Ramos (cell line): ENCODE measurements around the gene URI1.

Experiments used
- in situ Hi-C: fragments of 300-500 bp; cut with MboI; formaldehyde crosslinking; loops from one replicate; pipeline ENCODE4 v1.14.3; 2022; ENCODE audit warnings: low sequenced_read_pairs; ENCODE audit not compliant: unreplicated experiment

The URI1 gene

DNA sequence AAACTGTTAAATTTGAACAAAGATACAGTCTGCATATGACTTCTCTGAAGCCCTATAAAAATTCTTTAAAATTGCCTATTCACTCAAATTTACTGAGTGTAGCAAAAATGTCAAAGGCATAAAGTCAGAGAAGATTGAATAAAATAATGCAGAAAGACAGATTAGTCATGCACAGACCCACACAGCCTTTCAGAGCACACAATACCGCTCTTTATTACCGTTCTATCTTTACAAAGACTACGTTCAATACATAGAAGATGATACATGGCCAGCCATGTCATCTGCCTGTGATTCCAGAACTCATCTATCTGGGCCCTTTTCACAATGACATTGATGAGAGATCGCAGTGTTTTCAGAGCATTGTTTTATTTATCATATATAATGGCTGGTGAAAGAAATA lies 107.2 kb downstream of the URI1 start:
- in situ Hi-C loops, result no loop called here

DNA sequence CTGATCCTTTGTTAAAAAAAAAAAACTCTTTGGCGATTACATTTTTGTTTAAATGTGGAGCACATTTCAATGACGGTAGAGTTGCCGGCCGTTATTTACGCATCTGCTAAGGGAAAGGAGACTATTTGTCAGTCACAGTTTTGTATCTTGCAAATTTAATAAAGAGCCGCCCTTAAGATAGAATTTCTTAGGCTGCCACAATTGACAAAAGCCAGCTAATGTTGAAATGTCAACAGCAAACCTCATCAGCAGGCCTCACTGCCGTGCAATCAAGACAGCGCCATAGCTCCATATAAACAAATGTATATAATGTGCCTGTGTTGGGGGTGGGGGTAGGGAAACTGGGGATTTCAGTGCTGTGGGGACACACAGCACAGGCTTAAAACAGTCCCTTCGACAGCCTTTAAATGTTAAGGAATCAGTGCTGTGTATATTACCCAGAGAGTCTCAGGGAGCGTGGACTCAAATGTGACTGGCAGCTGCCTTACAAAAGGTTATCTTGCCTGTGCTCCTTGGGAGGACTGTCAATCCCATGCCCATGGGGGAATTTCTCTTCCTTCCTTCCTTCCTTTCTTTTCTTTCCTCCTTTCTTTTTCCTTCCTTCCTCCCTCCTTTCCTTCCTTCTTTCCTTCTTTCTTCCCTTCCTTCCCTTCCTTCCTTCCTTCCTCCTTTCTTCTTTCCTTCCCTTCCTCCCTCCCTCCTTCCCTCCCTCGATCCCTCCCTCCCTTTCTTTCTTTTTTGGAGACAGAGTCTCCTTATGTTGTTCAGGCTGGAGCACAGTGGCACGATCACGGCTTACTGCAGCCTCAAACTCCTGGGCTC lies 108.0 kb downstream of the URI1 start:
- in situ Hi-C loops, result no loop called here

DNA sequence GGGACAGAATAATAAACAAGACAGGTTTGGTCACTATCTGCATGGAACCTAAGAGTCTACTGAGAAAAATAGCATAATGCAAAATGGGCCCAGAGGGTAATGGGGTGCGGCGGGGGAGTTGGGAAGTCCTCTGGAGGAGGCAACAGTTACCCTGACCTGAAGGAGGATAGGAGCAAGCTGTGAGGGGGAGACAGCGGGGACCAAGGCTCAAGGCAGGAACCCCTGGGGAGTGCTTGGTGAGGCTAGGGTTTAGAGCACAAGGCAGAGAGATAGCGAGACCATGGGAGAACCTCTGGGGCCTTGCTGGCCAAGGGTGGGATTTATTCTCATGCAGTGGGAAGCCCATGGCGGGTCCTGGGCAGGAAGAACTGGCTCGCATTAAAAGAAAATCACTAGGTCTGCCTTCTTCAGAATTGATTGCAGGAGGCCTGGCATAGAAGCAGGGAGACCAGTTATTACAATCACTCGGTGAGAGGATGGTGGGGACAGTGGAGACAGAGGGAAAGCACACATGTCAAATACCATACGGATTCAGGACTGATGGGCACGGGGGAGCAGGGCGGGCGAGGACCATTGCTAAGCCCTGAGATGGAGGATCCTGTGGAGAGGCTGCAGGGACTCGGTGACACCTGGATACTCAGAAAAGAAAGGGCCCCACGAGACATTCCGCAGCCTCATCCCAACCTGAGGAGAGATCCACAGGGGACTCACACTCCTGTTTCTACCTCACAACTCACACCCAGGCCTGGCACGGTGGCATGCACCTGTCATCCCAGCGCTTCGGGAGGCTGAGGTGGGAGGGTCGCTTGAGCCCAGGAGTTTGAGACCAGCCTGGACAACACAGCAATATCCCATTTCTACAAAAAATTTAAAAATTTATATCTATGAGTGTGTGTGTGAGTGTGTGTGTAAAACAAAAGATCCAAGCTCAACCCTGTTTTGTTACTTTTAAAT lies 110.4 kb downstream of the URI1 start:
- in situ Hi-C loops, result no loop called here

DNA sequence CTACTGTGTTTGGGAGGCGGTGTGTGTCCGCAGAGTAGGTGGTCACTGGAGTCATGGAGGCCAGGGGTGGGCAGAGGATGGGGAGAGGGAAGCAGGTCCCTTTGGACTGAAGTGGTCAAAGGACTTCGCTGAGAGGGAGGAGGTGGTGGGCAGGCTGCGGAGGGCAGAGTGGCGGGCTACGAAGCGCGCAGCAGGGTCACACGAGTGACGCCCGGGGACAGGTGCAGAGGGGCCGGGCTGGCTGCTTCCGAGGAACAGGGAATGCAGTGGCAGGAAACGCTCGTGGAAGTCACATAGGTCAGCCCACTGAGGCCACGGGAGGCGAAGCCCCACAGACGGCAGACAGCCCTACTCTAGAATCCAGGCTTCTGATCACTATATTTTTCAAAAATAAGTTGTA lies 111.5 kb downstream of the URI1 start:
- in situ Hi-C loops, result no loop called here

DNA sequence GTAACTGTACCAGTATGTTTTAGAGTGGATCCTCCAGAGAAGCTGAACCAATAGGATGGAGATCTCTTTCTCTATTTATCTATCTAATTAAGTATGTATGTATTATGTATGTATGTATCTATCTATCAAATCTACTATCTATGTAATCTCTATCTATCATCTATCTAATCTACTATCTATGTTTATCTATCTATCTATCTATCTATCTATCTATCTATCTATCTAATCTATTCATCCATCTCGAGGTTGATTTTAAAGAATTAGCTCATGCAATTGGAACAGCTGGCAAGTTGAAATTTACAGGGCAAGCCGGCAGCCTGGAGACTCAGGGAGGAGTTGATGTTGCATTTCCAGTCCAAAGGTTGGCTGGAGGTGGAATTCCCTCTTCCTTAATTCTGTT lies 112.2 kb downstream of the URI1 start:
- in situ Hi-C loops, result no loop called here

DNA sequence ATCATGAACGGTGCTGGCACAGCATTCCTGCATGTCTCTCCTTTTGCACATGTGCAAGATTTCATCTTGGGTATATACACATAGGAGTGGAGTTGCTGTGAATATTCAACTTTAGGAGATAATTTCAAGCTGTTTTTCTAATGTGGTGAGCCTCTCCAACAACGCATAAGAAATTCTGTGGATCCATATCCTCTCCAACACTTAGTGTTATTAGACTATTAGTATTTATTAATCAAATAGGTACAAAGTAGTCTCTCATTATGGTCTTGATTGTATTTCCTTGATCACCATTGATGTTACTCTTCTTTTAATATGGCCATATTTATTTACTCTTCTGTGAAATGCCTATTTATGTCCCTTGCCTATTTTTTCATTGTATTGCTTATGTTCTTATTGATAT lies 114.5 kb downstream of the URI1 start:
- in situ Hi-C loops, result no loop called here

DNA sequence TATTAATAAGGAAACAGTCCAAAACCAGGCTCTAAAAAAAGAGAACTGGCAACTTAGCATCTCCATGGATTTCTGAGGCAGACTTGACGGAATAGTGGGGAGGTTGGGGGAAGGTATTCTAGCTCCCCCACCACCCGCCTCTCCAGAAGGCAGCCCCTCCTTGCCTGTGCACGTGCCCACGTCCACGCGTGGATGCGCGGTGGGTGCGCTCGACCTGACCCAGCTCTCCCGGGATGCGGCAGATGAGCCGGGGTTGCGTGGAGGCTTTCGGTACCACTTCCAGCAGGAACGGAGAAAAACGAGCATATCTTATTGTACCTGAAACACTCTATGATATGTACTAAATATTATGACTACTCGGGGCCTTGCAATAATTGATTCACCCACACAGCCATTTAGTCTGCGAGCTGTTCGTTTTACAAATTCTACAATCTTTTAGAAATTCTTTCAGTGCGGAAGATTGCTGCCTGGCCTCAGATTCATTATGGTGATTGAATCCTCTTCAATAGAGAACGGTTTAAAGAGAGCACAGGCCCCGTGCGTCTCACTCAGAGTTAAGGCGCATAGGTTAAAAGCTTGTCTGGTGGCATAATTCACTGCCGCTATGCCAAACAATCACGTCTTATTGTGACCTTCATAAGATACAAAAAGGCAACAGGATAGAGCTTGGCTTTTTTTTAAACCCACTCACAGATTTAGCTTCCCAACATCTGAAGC lies 117.9 kb downstream of the URI1 start:
- in situ Hi-C loops, result no loop called here

DNA sequence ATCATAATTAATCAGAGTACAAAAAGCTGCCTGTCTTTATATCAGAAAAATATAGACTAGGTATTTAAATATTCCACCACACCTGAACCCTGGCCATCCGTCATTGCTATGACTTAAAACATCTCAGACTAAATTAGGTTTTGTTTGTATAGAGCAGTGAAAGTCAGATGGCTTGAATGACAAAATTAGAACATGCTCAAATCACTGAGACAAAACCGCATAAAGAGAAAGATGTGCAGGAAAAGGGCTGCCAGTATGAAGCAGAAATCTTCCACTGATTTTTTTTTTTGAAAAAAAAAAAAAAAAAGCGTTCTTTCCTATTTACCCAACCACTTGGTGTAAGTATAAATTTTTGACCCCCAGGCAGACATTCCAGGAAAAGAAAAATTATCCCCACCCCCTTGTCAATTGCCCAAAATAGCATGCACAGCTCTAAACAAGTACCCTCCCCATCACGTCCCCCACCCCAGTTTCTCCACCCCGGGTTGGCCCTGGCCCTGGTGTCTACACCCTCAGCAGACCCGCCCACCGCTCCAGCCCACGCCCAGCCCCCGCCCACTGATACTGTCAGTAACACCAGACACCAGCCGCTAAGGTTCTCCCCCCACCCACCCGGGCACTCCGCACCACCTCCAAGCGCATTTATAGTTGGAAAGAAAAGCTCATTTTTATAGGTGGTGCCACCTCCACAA lies 118.6 kb downstream of the URI1 start:
- in situ Hi-C loops, result no loop called here

DNA sequence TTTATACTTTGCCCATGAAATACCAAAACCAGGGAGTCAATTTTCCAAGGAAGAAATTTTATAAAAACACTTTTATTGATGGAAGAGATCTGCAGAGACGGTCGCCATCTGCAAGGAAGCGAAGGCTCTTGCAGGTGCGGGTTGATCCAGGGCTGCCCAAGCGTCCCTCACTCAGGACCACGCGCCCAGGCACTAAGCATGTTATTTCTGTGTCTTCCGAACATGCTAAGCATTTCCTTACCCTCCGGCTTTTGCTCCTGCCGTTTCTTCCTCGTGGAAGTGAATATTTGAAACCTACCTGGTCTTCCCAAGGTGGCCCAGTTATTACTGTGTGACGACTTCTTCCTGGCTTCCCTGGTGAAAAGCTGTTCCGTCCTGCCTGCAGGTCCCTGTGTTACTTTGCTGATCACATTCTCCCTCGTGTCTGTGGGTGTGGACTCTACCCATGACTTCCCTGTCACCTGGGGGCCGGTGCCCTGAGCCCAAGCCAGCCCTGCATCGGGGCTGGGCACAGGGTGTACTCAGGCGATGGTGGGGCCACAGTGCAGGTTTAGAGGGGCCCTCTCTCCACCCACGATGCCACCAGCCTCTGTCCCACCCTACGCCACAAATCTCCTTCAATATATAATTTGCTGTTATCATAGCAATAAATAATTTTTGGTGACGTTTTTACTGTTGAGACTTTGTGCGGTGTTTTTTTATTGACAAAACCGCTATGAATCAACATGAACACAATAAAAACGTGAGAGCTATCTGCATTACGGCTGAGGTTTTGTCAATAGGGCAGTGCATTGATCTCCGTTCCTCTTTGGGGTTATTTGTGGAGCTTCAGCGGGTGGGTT lies 119.4 kb downstream of the URI1 start:
- in situ Hi-C loops, result no loop called here

DNA sequence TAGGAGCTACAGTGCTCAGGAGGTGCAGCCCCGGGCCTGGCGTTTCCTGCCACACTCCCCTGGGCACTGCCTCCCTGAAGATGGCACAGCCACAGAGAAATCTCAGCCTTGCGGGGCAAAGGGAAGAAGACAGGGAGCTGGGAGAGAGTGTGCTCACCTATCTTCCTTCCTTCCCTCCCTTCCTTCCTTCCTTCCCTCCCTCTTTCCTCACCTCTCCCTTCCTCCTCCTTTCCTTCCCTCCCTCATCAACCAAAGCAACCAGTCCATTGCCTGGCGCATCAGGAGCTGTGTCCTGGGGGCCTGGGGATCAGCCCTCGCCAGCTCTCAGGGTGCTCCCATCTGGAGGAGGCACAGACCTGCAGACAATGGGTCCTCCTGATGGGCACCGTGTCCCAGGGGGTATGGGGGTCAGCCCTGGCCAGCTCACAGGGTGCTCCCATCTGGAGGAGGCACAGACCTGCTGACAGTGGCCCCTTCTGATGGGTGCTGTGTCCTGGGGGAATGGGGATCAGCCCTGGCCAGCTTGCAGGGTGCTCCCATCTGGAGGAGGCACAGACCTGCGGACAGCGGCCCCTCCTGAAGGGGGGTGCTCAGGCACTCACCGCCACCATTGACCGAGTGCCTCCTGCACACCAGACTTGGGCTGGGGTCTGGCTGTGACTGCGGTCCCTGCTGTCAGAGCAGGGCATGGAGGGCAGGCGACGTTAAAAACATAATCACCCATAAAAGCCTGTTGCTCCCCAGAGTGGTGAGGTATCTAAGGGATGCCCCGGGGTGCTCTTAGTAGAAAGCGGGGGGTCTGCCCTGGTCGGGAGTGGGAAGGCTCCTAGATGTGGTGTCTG lies 120.2 kb downstream of the URI1 start:
- in situ Hi-C loops, result no loop called here

DNA sequence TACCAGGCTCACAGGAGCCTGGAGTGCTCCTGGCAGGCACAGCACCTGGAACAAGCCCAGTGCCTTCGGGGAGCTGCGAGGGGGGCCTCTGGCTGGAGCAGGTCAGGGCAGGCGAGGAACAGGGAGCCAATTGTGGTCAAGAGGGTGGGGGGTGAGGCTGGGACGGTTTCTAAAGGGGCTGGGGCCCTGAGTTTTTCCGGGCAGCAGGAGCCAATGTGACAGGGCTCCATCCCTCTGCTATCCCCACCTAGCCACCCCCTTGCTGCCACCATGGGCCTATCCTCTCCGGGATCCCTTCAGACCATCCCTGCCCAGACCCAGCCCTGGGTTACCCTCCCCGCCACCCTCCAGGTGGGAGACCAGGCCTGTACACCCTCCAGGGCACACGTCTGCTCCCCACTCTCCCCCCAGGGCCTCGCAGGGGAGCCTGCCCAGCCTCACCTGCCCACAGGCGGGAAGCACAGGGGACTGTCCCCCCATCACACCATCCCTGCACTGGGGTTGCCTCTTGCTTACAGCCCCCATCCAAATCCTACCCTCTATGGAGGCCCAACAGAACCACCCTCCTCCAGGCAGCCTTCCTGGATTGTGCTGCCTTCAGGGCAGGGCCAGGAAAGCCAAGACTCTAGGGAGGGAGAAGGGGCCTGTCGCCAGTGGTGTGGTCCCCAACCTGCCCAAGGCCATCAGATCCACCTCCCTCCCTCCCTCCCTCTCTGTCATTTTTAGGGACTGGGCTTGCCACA lies 121.0 kb downstream of the URI1 start:
- in situ Hi-C loops, result no loop called here

DNA sequence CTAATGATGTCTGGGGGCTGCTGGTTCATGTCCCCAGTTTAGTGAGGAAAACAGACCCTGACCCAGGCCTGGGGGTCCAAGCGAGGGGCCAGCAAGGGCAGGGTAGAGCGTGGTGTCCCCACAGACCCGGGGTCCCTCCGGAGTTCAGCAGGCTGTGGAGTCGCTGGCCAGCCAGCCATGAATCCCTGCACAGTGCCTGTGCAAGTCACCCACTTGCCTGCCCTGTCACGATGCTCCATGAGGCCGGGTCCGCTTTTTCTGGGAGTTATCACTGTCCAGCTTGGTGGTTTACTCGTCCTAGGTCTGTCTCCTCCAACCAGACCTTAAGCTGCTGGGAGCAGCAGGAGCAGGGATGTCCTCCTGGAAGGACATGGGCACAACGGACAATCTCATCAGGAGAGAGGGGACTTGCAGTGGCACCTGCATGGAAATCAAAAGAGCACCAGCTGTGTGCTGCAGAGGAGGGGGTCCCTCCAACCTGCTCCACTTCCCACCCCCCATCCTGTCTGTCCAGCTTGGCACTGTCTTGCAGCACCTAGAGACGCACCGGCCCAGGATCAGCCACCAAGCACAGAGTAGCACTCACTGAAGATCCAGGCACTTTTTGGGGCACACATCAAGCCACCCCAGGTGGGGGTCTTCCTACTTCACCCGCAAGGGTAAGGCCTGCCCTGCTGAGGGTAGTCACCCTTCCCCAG lies 121.8 kb downstream of the URI1 start:
- in situ Hi-C loops, result no loop called here

DNA sequence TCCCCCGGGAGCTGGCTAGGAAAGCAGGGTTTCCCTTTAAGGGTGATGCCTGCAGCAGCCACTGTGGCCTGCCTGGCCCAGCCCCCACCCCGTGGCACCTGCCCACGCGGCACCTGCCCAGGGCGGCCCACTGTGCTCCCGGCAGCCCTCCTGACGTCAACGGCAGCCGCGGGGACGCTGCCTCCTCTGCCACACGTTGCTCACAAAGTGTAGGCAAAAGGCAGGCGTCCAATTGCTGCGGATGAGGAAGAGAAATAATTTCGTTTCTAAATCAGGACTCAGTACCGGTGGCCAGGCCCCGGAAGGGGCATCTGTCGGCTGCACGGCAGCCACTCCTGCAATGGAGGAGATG lies 122.3 kb downstream of the URI1 start:
- in situ Hi-C loops, result no loop called here

DNA sequence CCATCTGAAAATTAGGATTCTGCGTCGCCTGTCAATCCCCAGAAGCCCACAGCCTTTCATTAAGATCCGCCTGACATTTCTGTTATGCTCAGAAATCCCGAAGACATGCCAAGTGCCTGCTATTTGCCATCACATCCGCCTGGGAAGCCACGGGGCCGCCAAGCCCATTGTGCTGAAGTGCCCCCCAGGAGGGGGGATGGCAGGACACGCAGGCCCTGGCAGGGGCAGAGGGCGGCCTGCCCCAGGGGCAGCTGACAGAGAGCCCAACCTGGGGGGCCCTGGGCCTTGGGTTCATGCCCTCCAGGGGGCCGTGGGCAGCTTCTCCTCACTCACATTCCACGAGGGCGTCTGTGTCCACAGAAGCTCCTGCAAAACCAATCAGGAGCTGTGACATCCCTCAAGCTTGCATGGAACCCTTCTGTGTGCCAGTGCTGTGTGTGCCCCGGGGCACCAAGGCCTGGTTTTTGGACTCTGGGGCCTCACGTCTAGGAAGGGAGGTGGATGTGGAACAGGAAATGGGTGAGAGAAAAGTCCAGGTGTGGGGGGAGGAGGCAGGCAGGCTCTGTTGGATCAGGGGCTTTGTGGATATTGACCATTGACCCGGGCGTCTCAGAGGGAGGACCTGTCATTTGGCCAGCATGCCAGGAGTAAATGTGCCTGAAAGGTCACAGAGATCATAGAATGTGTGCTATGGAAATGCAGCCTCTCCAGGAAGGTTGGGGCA lies 122.9 kb downstream of the URI1 start:
- in situ Hi-C loops, result no loop called here

DNA sequence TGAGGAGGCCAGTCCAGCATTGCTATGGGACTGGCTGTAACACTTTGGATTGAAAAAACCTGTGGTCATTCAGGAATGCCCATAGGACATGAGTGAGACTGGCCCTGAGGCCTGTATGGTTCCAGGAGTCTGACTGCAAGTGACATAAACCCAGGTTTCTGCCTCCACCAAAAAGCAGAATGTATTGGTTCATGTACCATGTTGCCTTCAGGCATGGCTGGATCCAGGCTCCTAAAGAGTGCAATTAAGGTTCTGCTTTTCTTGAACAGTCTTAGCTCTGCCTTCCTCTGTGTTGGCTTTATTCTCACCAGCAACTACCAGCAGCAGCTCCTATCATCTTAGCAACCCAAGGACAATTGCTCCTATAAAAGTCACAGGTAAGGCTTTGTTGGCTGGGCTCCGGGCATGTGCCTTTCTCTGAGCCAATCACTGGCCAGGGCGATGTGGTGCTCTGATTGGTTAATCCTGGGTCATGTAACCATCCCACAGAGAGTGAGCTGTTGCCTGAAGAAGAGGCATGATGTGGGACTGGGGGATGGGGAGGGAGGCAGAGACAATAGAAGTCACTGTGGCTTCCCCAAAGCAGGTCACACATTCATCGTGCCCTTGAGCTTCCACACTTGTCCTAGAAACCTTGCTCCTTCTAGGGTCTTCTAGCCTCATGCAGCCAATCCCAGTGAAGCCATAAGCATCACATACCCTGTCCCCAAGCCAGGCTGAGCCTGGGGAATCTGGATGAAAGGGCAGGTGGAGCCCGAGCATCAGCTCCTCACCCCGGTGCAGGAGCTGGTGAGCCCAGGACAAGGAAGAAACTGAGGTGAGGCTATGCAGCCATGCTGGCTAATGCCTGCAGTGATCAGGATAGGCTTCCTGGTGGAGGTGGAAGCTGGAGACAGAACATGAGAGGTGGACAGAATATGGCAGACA lies 123.9 kb downstream of the URI1 start:
- in situ Hi-C loops, result no loop called here
